HG02588 (cell line): ENCODE results near the gene PCYT1B.
"Not testable (repeated sequence)": the region's sequence is repeated elsewhere in the genome, so short reads cannot be mapped to it uniquely, and the experiment has no call there.

Experiments used
- ATAC-seq: cut with Tn5 transposase; IDR thresholded peaks from one replicate; pipeline ENCODE4 v1.9.1; 2021; ENCODE audit warnings: mild to moderate bottlenecking, moderate library complexity; ENCODE audit not compliant: unreplicated experiment

The PCYT1B gene

DNA sequence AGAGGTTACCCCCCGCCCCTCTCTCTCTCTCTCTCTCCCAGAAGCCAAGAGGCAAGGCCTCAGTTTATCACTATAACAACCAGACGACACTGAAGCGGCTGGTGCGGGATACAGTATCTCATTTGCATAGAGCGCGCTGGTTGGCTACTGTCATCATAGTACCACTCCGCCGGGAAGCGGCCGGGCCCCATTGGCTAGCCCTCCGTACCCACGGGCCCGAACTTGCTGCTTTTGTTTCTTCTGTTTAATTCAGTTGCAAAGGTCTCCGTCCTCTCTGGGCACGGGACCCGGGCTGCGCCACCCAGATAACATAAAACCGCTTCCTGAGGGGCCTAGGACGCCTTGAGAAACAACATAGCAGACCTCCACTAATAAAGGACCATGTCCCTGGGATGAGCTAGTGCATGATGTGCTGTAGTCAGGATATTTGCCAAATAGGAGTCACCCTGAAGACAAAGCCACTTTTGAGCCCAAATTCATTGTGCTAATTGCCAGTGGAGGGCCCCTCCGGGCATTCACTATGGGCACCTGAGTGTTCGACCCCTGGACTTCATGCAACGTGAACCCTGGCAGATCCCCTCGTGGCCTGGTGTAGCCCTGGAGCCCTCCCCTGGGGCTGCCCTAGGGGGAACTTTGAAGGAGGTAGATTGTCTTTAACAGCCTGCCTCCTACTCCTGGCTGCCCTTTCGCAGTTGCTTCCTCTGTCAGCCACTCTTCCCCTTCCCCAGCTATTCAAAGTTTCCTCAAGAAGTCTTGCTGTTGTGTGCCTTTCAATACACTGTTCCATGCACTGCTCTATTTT is at the start of gene PCYT1B:
Gene PCYT1B, minus strand, starts transcription at position 91 of the 802 bp plus-strand sequence. CDS start 242 bp downstream, outside the sequence.
- ATAC-seq = peak; percentile 96

DNA sequence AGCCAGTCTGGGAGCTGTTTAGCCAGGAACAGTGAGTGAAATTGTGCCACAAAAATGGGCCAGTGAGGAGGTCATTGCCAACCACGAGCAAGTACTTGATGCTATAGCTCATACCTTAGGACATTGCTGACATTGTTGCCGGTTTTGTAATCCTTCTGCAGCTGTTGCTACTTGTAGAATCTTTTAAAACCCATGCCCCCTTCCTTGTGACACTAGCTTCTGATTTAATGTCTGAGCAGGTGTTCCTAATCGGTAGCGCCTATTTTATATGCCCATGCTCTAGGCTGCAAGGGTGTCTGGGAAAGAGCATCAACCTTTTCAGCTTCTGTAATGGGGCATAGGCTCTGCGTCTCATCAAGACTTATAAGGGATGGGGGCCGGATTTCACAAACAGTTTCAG is 49.1 kb upstream of the PCYT1B start:
- ATAC-seq = no peak

DNA sequence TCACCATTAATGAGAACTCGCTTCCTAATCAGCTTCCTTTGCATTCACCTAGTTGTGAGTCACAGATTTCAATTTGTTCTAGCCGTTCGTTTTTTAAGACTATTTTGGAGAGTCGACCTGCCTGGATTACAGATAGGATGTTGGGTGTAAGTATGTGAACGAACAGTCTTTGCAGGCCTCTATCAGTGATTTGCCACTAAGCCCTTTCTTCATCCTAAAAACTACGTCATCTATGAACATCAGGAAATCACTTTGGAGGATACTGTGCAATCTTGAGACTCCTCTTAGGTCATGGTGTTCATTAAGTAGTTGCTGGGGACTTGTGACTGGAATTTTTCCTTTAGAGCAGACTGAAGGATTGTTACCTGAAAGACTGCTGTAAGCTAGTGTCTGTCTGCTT is 47.7 kb upstream of the PCYT1B start:
- ATAC-seq = no peak

DNA sequence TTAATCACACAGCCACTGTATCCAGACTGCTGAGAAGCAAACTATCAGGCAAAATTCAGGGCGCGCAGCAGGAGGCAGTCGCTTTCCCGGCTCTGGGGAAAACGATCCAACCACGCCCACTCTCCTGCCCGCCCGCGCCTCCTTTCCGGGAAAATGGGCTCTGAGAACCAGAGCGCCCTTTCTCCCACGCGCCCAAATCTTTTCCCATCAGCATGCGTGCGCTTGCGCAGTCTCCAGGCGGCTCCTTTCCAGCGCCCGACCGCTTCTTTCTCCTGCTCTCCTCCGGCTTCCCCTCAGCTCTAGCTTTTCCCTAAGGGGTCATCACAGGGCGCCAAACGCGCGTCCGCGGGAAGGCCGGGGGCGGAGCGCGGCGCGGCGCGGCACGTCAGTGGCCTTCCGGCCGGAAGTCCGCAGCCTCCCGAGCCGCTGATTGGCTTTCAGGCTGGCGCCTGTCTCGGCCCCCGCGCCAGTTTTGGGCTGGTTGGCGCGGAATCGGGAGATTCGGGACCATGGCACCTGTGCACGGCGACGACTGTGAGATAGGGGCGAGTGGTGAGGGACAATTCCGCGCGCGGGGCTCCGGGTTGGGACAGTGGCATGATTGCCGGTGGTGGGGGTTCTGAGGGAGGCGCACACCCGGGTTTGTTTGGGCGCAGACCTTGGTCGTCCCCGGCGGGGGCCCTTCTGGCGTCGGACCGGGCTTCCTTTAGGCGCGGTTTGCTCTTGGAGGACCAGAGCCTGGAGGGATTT is 46.5 kb upstream of the PCYT1B start, which contains the start of gene POLA1:
Gene POLA1, plus strand, starts transcription at position 466 of the 750 bp plus-strand sequence. Its CDS starts 44 bp downstream, at position 510.
- peak; percentile 96 for ATAC-seq

DNA sequence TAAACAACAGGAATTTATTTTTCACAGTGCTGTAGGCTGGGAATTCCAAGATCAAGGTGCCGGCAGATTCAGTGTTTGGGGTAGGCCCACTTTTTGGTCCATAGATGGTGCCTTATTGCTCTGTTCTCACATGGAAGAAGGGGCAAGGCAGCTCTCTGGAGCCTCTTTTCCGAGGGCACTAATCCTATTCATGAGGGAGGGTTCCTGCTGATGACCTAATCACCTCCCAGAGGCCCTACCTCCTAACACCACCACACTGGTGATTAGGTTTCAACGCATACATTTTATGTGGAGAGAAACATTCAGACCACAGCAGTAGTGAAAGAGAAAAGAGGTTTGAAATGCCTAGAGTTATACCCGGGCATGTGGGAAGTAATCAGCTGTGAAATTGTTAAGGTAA is 45.2 kb upstream of the PCYT1B start:
- no peak for ATAC-seq

DNA sequence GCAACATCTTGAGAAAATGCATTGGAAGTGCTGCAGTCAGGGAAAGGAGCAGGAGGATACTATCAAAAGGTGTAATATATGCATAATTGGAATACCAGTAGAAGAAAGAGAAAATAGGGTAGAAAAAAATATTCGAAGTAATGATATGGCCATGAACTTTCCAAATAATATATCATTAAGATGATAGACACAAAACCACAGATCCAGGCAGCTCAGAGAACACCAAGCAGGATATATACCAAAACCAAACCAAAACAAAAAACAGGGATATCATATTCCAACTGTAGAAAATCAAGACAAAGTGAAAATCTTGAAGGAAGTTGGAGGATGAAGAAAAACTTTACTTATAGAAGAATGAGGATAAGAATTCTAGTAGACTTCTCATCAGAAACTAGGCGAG is 36.9 kb upstream of the PCYT1B start:
- ATAC-seq = no peak

DNA sequence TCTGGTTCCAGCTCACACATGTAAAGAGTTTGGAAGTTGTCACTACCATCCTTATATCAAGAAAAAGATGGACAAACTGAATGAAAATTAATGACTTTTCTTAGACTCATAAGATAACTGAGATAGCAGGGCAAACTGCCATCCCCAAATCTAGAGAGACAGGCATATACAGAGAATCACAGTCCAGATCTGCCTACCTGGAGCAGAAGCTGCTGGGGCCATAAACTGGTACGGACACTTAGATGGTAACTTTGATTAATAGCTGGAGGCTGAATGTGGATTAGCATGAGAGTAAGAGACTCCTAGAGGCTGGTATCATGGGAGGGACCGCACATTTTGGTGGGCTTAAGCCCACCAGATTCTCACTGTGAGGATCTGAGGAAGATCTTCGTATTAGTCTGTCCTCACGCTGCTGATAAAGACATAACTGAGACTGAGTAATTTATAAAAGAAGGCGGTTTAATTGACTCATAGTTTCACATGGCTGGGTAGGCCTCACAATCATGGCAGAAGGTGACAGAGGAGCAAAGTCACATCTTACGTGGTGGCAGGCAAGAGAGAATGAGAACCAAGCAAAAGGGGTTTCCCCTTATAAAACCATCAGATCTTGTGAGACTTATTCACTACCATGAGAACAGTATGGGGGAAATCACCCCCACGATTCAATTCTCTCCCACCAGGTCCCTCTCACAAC is 35.7 kb upstream of the PCYT1B start:
- no peak for ATAC-seq

DNA sequence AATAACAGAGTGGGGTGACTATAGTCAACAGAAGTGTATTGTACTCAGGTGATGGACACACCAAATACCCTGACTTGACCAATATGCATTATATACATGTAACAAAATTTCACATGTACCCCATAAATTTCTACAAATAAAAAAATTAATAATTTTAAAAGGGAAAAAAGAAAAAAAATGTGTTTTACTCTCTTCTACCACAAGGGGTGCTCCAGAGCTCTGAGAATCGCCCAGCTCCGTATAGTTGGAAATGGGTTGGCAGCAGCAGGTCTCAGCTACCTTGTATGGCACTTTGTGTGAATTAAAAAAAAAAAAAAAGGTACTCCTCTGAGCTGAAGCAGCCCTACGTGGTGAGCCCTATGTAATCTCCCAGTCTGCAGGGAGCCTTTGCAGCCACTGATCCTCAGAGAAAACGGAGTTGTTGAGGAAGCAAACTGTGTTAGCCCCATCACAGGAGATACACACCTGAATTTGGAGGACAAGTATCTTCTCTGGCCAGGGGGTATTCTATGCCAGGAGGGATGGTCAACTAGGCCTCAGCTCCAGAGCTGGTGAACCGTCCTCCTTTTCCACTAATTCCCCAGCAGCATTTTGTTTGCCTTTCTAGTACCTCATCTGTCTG is 29.4 kb upstream of the PCYT1B start:
- ATAC-seq = no peak

DNA sequence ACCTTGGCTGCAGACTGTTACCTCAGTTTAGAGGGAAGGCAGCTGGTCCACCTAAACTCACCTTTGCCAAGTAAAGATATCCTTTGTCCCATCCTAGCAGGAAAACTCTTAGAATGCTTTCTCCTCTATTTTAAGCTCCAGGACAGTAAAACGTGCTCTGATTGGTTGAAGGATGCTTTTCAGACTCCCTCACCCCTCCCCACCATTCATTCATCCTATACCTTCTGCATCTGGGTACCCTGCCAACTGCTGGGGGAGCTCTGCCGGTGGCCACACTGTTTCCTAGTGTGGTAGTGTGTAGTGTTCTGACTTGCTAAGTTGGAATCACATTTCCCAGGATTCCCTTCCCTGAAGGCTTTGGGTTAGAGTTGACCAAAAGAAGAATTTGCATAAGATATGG is 26.3 kb upstream of the PCYT1B start:
- ATAC-seq = no peak

DNA sequence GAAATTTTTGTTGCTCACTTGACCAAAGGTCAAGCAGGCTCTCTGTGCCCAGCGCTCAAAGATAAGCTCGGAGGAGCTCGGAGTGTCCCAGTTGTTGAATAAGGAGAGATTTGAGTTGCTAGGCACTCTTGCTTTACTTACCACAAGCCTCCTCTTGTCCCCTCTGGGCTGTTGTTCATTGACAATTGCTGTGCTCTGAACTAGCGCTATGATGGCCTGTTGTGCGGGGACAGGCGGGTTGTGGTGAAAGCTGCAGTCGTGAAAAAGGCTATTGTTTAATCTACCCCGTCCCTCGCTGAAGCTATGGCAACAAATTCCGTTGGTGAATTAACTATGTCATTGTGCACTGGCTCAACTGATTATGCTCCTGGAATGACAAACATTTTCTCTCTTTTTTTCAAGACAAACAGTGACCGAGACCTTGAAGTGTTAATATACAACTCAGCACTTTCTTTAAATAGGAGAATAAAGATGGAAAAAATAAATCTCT is 25.6 kb upstream of the PCYT1B start:
- ATAC-seq = no peak

DNA sequence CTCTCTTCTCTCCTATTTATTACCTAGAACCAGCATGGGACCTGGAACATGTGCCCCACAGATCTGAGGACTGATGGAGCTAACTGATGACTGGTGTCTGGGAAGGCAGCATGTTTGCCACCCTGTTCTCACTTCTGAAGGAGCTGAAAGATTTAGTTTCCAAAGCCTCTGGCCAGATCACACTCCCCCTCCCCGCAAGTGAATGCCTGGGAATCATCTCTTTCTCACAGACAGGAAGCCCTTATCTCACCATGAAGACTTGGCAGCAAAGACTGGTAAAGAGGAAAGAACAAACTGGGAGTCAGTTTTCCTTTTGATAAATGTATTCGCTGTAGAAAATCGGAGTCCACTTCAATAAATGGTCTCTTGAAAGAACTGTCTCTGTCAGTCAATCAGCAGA is 21.0 kb upstream of the PCYT1B start:
- ATAC-seq = no peak

DNA sequence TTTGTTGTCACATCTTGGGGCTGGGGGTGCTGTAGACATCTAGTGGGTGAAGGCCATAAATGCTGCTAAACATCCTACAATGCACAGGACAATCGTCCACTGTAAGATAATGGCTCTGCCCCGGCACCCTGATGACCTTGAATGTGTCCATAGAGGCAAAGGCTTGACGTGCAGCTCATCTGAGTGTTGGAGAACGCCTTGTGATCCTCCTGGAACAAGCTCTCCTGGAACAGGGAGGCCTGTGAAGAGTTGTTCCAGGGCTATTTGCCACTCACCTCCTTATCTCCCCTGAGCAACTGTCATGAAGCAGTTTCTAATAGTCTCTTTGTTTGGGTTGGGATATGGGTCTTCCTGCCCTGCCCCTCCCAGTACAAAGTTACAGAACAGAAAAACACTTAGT is 15.2 kb upstream of the PCYT1B start:
- no peak for ATAC-seq

DNA sequence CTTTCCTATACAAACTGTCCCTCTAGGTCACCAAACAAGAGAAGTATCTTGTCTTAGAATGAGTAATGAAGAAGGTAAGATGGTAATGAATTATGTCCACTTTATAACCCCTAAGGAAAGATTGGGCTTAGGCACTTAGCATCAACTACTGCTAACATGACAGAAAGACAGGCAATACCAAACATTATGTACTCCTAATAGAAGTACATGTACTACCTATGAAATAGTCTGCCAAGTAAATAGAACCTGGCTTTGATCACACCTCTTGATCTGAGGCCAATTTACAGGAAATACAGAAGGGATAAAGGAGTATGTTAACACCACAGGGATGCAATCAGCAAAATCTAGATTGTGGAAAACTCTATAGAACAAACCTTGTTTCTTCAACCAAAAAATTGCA is 14.1 kb upstream of the PCYT1B start:
- ATAC-seq = no peak

DNA sequence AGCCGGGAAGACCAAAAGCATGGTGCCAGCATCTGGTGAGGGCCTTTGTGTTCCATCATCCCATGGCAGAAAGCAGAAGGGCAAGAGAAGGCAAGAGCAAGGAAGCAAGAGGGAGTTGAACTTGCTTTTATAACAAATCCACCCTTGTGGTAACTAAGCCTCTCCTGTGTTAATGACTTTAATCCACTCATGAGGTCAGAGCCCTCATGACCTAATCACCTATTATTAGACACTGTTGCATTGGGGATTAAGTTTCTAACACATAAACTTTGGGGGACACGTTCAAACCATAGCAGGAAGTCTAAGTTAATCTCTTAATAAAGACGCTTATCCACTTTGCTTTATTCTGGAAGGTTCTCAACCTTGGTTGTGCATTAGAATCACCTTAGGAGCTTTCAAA is 12.5 kb upstream of the PCYT1B start:
- ATAC-seq = no peak

DNA sequence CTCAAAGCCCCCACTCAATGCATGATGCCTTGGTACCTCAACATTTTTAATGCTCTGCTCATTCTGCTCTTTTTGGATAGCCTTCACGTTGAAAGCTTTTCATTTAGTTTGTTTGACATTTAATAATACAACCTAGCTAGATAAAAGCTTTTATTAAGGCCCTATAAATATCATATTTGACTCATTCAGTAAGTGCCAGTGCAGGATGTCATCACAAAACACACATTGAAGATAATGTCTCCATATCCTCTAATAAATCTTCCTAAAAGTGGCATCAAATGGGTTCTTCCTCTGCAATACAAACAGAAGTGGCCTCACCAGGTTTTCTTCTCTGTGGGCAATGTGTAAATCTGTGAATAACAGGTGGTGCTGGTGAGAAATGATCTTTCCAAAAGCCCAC is 12.0 kb upstream of the PCYT1B start:
- no peak for ATAC-seq

DNA sequence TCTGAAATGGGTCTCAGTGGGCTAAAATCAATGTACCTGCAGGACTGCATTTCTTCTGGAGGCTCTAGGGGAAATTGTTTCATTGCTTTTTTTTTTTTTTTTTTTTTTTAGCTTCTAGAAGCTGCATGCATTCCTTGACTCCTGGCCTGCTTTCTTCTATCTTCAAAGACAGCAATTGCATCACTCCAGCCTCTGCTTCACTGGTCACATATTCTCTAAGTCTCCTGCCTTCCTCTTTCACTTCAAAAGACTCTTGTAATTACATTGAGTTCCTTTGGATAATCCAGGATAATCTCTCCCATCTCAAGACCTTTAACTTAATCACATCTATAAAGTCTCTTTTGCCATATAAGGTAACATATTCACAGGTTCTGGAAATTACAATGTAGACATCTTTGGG is 11.3 kb upstream of the PCYT1B start:
- no peak for ATAC-seq

DNA sequence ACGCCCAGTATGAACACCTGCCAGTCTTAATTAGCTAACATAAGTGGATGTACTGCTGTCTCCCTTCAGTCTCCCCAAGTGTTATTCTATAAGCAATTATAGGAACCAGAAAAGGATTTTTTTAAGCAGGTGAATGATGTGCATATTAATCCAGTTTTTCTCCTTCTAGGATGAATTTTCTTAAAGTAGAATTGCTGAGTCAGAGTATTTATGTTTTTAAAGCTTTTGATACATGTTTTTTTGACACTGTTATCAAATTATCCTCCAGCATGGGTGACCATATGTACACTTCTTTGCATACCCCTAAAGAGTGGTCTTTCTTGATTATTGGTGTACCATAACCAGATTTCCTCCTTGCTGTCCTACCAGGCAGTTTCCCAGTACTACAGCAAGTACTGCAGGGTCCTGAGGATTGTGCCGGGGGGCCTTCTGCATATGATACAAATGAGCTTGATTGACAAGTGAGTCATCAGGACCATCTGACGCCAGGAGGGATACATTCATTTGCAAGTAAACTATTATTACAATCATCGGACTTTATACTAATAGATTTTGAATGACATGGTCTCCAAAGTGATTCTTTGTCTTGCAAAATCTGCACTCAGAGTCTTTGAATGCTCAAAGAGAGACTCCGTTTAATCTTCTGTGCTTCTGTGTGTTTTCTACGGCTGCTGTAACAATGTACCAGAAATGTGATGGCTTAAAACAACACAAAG is 10.7 kb upstream of the PCYT1B start:
- ATAC-seq = no peak

DNA sequence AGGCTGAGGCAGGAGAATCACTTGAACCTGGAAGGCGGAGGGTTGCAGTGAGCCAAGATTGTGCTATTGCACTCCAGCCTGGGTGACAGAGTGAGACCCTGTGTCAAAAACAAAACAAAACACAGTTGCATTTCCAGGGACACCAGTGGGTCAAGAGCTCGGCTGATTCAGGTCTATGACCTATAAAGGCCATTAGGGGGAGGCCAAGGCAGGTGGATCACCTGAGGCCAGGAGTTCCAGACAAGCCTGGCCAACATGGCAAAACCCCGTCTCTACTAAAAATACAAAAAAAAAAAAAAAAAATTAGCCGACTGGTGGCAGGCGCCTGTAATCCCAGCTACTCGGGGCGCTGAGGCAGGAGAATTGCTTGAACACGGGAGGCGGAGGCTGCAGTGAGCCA is 8.5 kb upstream of the PCYT1B start:
- ATAC-seq = not testable (repeated sequence)

DNA sequence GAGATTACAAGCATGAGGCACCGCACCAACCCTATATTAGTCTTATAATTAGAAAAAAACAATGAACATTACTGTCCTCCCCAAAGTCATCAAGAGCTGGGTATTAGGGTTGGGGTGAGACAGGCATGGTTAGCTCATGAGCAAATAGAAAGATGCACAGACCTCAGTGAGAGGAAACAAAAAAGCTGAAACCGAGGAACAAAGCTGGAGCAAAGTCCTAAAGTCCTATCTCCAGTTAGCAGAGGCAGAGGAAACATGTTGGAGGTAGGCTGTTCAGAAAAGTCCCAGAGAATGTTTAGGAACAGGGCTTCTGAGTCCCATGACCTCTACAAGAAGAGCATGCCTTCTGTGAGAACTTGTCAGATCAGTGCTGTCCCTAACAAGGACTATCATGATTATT is 4.6 kb upstream of the PCYT1B start:
- no peak for ATAC-seq

DNA sequence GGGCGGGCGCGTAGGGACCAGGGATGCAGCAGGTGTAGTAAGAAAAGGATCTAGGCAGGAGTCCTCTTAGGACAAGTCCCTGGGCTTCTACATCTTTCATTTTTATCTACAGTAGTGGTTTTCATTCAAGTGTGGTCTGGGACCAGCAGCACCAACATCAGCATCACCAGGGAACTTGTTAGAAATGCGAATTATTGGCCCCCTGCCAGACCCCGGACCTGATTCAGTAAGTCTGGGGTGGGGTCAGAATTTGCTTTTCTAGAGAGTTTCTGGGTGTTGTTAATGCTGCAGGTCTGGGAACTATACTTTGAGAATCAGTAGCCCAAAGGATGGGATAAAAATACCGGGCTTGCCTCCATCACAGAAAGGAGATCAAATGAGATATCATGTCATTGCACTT is 1.3 kb upstream of the PCYT1B start:
- ATAC-seq = no peak
